ENCODE measurements around the gene WWC1.
"Not testable (repeated sequence)": the region's sequence is repeated elsewhere in the genome, so short reads cannot be mapped to it uniquely, and the experiment has no call there.

The WWC1 gene

DNA sequence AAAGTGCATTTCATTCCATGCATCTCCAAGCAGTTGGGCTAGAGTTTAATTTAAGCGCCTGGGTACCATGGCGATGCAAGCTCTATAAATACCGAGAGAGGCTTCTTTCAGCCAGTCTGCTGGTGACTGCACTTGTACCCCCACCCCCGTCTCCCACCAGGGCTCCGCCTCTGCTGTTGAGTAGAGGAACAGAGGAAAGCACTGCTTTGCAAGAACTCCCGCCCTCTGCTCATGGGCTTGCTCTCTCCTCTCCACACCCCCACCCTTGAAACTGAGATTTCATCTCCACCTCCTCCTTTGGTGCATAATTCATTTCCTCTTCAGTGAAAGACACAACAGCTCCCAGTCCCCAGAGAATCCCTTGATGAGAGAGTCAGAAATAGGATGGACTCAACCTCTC, 5.1 kb upstream of the WWC1 start:
- no peak for DNase-seq (ENCODE audit: low read depth in 2 of 2)

DNA sequence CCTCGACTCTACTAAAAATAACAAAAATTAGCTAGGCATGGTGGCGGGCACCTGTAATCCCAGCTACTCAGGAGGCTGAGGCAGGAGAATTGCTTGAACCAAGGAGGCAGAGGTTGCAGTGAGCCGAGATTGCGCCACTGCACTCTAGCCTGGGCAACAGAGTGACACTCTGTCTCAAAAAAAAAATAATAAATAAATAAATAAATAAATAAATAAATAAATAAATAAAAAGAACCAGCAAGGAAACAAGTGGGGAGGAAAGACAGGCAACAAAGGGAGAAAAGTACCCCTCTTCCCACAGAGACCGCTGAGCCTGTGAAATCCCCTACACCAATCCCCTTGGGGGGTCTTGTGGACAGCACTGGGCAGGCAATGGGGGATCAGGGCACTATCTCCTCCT, 4.6 kb upstream of the WWC1 start:
- DNase-seq (ENCODE audit: low read depth in 2 of 2): not testable (repeated sequence)

DNA sequence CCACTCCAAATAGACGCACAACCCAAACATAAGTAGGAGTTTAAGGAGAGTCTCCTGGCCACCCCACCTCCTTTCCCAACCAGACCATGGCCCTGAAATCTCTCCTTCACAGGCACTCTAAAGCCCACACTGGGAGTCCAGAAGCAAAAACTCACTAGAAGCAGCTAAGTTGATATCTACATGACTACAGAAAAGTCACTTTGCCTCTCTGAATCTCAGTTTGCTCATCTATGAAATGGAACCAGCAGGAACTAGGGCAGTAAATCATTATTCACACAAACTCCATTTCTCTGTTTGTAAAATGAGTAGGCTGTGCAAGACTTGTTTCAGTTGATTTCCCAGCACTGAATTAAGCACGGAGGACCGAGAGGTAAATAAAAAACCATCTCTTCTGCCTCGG, 4.1 kb upstream of the WWC1 start:
- no peak for DNase-seq (ENCODE audit: low read depth in 2 of 2)

DNA sequence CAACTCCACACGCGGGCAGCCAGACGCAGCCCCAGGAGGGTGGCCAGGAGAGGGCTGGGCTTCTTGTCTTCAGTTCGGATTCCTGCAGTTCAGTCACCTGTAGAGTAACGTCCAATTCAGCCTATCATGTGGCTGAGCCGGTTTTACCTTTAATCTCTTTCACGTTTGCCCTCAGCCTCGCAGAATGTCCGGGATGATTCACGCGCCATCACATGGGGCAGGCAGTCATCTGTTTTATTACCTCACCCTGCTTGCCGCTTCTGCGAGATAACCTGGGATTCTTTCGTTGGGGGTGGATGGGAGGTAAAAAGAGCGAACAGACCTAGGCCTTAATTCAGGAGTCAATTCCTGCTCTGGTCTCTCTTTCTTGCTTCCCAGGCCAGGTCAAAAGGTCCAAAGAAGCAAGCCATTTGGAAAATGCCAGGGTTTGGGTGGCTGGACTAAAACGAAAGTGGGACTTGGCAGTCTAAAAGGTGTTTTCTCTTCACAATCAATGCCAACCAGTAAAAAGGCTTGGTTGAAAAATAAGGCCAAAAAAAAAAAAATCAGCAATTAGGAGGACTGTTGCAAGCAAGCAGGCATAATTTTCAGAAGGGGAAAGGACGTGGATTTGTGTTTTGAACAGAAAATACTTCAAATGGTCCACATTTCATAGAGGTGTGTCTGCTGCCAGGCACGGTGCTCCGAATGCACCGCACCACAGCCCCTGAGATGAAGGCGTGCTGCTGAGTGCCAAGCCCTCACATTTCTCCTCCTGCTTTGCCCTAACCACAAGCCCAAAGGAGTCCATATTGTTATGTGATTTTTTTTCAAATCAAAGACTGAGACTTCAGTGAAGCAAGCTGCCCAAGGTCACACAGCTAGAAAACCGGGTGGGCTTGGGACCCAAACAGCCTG, 2.8 kb upstream of the WWC1 start:
- DNase-seq (ENCODE audit: low read depth in 2 of 2): no peak

DNA sequence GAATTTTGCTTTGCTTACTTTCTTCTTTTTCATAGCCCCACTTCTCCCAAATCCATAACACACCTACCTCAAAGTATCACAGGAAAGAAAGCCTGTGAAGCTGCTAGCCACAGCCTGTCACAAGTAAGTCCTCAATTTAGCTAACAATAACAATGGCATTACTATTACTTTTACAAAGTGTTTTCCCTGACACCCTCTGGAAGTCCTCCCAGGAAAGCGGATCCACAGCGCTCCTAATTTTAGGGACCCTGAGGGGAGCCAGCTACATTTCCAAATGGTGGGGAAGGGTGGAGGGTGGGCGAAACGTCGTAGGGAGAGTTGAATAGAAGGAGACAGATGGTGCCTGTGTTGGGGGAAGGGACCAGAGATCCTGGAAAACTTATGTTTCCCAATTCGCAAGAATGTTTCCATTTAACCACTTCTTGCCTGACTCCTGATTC, 523 bp upstream of the WWC1 start:
- no peak for DNase-seq (ENCODE audit: low read depth in 2 of 2)

DNA sequence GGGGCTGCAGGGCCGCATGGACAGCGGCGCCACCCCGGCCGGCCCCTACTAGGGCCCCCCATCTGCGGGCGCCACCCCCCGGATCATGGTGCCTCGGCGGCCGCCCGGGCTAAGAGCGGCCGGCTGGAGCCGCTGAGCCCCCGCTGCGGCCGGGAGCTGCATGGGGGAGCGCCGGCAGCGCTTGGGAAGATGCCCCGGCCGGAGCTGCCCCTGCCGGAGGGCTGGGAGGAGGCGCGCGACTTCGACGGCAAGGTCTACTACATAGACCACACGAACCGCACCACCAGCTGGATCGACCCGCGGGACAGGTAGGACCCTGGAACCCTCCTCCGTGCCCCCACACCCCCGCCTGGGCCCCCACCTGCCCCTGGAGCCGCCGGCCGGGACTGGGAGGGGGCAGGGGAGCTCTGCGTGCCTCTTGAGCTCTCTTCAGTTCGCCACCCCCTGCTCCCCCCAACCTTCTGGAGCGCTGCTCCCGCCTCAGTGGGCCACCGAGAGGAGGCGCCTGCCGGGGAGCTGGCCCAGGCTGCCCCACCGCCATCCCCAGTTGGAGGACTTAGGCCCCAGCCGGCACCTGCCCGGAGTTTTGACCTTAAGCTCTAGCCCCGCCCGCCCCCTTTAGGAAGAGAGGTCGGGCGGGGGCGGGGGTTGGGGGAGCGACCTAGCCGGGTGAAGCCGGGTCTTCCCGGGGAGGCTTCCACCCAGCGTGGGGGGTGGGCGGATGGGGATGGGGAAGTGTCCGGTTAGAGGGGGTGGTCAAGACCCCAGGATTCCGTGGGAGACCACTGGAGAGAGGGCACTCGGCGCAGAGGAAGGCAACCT, 730 bp downstream of the WWC1 start:
- DNase-seq (ENCODE audit: low read depth in 2 of 2): no peak

DNA sequence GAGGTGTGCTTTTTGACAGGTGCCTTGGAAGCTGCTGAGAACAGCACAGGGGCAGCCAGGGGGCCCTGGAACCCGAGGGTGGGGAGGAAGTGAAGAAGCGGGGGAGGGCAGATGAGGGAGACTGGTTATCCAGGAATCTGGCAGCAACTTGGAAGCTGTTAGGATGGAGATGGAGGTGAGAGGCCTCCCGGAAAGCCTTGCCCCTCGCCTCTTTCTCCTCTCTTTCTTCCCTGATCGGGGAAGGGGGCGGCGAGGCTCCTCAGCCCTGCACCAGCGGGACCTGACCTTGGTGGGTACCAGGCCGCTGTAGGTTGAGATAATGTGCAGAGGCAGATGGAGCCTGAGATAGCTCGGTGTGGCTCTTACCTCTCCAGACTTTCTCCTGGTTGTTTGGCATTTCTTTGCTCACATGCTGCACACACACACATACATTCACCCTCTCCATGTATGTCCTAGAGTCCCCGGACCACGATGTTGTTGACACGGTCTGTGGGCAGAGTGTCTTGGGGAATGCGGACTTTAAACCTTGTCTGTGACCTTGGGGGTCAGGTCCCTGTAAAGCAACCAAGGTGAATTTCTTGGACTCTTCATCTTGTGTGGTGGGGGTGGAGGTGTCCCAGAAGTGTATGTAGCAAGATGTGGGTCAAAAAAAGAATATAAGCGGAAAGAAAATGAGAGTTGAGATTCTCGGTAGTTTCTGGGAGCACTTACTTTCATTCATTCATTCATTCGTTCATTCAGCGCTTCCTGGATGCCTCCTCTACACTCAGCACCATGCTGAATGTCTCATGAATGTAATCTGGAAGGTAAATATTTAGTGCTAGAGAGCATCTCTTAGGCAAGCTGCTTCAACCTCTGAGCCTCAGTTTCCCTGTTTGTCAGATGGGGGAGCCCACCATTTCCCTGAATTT, 1.6 kb downstream of the WWC1 start:
- DNase-seq (ENCODE audit: low read depth in 2 of 2): no peak

DNA sequence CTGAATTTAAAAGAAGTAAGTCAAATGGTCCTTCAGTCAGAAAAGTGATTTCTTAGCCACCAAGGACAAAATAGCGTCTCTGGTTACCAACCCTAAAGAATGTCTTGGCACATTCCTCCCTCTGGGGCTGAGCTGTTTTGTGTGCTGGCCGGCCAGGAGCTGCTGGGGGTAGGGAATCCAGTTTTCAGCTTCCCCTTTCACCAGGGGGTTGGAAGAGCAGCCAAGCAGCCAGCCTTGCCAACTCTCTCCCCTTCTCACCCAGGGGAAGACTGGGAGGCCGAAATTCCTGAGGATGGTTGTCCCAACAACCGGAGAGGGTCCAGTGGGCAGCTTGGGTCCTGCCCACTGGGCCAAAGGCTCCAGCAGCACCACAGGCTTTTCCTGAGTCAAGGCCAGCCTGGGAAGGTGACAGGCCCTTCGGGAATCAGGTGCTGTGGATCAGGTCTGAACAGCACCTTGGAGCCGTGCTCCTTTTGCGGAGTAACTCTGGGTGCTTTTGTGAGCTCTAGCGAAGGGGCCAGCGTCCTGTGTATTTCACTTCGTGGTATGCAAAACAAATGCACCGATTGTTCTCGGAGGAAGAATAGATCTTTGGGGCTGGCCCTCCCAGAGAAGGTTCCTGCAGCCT, 4.2 kb downstream of the WWC1 start:
- no peak for DNase-seq (ENCODE audit: low read depth in 2 of 2)

DNA sequence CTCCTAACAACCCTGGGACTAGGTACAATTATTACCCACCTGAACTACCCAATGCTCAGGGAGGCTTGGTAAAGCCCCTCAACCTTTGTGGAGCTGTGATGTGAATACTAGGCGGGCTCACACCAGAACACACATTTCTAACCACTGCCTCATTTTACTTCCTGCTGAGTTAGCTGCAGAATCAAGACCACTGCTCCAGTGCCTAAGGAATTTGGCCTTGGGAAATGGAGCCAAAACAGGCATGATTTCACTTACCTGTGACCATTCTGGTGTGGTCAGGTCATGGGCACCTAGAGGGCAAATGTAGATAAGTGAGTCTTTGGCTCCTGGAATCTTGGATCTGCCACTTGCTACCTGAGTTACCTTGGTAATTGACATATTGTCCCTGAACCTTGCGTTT, 5.2 kb downstream of the WWC1 start:
- DNase-seq (ENCODE audit: low read depth in 2 of 2): no peak

DNA sequence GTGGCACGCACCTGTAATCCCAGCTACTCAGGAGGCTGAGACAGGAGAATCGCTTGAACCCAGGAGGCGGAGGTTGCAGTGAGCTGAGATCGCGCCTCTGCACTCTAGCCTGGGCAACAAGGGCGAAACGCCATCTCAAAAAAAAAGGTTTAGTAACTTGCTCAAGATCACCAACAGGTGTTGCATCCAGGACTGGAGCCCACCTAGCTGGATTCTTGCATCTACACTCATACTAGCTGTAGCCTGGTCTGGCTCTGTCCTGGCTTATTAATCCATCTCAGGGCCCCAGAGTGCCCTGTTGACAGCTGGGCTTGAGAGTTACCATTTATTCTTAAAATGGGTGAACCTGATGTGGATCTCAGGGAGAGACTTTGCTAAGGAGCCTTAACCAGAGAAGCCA, 7.5 kb downstream of the WWC1 start:
- DNase-seq (ENCODE audit: low read depth in 2 of 2): no peak

DNA sequence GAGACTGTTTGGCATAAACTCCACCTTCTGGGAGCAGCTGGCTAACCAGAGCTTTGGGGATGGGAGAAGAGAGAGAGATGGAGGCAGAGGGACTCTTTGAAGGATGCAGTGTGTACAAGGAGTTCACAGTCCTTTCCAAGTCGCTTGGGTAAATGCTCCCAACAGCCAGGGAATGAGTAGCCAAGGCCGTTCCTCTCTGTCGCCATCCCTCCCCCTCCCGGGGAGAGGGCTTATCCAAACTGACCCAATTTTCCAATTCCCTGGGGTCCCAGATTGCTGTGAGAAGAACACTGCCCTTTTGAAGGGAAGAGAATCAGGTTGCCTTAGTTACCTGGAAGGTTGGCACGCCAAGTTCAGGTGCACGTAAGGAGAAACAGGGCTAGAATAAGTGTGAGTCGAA, 7.9 kb downstream of the WWC1 start:
- no peak for DNase-seq (ENCODE audit: low read depth in 2 of 2)

DNA sequence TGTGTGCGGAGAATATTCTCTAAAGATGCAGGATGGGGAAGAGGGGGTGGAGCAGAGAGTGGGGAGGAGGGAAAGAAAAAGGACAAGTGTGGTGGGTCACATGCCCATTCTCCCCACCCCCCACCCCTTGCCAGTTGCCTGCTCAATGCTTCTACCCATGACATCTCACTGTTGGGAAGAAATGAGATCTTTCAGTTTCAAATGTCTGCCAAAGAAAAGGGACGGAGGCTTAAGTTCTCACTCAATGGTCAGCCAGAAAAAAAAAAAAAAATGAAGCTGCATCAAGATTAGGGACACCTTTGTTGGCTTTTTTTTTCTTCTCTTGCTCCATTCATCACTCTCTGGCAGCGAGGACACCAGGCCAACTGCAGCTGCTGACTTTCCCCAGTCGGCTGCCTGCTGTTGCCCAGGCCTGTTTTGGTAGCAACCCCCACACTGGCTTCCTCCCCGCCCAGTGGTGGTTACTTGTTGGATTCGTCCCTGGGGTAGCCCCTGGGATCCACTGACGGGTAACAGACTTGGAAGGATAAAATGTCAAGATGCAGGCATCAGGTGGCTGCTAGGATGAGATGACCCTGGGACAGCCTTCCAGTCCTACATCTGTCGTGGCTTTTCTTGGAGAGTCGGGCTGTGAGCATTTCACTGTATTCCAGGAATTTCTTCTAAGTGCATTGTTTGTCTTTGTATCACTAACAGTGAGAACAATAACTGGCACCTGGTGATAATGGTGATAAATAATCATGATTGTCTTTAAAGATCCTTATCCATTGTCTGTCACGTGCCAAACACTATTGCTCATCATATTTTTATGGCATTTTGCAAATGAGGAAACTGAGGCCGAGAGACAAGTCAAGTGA, 9.1 kb downstream of the WWC1 start:
- no peak for DNase-seq (ENCODE audit: low read depth in 2 of 2)

DNA sequence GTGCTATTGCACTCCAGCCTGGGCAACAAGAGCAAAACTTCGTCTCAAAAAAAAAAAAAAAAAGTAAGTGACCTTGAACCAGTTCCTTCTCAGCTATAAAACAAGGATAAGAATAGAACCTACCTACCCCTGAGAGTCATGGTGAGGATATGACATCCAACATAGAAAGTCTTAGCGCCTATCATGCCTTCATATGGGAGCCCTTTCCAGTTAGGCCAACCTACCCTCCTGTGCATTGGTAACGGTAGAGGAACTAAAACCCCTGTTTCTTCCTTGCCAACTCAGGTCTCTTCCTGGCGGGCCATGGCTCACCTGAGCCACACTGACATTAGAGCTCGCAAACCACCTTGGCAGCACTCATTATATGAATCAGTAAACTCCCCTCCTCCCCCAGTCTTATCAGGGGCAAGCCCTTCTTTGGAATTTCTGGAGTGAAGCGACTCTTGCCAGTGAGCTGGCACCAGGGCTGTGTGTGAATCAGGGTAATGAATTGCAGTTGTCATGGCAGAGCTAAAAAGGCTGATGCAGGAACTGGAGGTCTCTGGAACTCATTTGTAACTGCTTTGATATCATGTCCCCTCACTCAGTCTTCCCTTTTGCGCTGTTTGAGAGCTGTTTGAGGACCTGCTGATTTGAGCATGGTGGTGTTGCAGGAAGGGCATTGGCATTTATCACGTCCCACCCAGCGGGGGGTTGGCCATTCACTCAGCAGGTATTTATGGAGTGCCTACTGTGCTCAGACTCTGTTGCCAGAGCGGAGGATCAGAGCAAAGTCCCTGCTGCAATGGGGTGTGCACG, 10.3 kb downstream of the WWC1 start:
- DNase-seq (ENCODE audit: low read depth in 2 of 2): no peak

DNA sequence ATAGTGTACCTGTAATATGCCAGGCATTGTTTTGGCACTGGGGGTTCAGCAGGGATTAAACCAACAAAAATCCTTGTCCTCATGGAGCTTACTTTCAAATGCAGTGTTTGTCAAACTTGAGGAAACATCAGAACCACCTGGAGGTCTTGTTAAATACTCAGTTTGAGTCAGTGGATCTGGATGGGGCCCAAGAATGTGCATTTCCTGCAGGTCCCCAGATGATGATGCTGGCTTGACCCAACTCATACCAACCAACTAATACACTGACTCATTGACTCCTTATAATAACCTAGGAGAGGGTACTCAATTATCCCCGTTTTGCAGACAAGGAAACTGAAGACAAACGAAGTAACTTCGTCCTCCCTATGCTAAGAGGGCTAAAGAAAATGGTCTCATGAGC, 11.3 kb downstream of the WWC1 start:
- no peak for DNase-seq (ENCODE audit: low read depth in 2 of 2)

DNA sequence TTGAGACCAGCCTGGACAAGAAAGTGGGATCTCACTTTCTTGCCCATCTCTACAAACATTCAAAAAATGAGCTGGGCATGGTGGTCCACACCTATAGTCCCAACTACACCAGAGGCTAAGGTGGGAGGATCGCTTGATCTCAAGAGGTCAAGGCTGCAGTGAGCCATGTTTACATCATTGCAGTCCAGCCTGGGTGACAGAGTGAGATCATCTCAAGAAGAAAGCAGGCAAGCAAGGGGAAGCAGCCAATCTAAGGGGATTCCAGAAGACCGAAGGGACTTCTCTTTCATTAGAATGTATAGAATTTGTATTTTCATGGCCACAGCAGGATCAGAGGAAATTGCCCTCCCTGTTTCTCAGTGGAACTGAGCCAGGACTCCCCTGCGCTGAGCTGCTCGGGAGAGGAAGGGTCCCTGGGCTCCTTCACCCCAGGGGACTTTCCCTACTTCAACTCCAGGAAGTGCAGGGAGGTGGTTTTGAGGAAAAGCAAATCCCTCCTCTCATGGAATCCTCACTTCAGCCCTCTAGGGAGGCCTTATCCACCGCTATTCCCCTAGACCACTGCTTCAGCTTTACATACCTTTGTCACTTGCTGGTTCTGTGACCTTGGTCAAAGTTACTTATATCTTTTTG, 12.1 kb downstream of the WWC1 start:
- DNase-seq (ENCODE audit: low read depth in 2 of 2): no peak

DNA sequence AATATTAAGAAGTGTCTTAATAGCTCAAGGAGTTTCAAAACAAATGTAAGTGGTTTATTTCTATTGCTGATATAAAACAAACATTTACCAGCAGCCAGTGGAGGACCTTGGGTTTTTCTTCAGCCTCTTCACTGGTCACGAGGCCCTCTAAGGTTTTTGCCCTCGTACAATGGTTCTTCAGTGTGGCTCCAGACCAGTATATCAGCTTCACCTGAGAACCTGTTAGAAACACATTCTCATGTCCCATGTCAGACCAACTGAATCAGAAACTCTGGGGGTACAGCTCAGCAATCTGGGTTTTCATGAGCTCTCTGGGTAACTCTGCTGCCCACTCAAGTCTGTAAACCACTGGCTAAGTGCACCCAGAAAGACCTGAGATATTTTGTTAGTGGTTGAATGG, 12.9 kb downstream of the WWC1 start:
- DNase-seq (ENCODE audit: low read depth in 2 of 2): no peak

DNA sequence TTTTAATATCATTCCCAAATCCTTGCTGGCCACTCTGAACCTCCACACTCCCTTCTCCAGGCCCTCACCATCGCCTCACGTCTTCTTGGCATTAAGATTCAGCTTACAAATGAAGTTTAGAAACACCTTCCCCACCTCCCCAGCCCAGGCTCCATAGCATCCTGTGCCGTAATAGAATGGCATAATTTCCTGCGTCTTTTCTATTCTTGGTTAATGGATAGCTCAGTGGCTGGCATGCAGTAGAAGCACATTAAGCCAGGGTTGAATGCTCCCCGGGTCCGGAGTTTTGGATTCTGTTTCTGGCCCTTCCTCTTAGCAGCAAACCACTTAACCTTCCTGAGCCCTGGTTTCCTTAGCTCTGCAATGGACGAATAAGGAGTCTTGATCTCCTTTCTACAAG, 13.8 kb downstream of the WWC1 start:
- DNase-seq (ENCODE audit: low read depth in 2 of 2): no peak

DNA sequence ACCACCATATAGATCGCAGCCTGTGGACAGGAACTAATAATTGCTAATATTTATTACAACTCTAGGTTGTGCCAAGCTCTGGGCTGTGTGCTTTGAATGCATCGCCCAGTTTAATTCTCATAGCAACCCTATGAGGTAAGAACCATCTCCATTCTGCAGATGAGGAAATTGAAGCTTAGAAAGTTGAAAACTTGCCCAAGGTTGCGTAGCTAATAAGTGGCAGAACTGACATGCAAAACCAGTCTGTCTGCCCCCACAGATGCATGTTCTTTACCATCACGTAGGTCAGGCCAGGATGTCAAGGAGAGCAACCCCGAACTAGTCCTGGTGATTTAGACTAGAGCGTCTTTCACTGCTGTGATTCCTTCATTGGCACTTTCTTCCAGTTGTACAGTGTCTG, 15.6 kb downstream of the WWC1 start:
- DNase-seq (ENCODE audit: low read depth in 2 of 2): no peak

DNA sequence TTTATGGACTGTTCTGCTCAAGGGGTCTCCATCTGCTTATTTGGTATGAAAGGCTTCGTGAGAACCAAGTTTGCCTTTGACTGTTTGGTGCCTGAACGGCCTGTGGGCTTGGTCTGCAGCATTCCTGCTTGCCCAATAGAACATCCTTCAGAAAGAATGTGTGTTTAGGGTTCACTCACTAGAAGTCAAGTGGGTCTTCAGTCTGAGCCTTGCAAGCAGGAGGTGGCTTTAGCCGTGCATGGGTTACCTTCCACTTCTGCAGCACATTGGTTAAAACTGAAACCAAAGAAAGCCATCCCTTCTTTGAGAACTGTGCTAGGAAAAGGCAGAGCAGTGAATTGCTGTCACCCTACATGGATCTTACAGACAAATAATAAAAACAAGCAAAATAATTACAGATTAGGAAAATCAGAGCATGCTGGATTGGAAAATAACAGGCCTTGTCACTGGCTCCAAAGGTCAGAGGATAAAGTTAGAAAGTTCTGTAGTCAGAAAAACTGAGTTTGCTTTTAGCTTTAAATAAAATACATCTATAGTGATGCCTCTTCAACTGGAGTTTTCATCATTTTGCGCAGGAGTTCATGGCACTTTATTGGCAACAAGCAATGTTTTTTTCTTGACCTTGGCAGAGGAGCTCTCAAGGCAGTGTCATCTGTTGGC, 16.6 kb downstream of the WWC1 start:
- DNase-seq (ENCODE audit: low read depth in 2 of 2): no peak
